Measurements from ENCODE around the gene GNAI3.

DNA sequence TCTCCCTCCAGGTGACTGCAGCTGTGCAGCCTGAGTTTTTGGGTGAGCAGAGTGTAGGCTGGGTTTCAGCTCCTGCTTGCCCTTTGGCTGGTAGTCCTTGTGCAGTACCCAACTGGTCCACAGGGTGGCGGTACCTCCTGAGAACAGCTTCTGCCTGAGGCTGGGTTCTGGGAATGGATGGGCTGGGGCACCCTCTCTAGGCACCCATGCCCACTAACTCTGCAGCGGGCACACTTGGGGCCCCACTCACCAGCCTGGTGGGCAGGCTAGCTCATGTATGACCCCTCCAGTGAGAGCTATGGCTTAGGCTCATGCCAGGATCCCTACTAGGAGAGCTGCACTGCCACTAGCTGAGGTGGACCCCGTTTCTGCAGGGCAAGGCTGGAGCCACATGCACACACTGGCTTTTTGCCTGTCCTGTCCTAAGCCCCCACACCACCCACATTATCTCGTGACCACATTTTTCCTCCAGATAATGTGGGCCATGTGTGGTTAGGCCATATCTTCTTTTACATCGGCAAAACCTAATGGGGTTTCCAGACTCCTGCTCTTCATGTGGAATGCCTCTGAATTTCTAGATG lies 92.0 kb downstream of the GNAI3 start:
- TF ChIP-seq CTCF (conservative IDR thresholded peaks at IDR 0.05 in 1 of 2, IDR thresholded peaks at IDR 0.05 in 1 of 2; ENCODE audit: low read depth in 1 of 2, low read length in 2 of 2) = peak; percentile 72 to 97
- no peak for TF ChIP-seq EZH2 (IDR thresholded peaks at IDR 0.05; ENCODE audit: low read length, missing control alignments)
